GM18867 (cell line): ENCODE data around the gene VENTX.

Experiments
- ATAC-seq: cut with Tn5 transposase; IDR thresholded peaks from one replicate; pipeline ENCODE4 v1.9.1; 2021; ENCODE audit warnings: mild to moderate bottlenecking, moderate library complexity; ENCODE audit not compliant: unreplicated experiment

The VENTX gene

DNA sequence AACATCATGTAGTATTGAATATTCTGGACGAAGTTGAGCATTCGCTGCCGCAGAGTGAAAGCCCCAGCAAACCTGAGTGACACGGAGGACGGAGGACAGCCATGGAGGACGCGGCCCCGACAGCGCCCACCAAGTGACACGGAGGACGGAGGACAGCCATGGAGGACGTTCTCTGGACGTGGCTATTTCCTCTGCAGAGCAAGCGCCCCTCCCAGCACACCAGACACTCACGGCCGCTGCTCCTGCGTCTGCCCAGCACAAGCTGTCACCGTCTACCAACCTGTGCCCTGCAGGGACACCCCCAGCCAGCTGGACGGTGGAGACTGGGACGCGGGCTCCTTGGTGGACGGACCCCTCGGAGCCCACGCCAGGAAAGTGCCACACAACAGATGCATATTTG, 46.3 kb downstream of the VENTX start:
- no peak for ATAC-seq

GRCh38 chr10:133285217-133285616, 47.6 kb downstream of the VENTX start:
- no peak for ATAC-seq

GRCh38 chr10:133286366-133286765, 48.7 kb downstream of the VENTX start:
- no peak for ATAC-seq

GRCh38 chr10:133287832-133288500, 50.3 kb downstream of the VENTX start:
- ATAC-seq = no peak

- no peak for ATAC-seq
These were observed 52.1 kb downstream of the VENTX start for GRCh38 chr10:133289761-133290160.
